Measurements from ENCODE around the gene C1QTNF2.
"Not testable (repeated sequence)": the region's sequence is repeated elsewhere in the genome, so short reads cannot be mapped to it uniquely, and the experiment has no call there.

The C1QTNF2 gene

DNA sequence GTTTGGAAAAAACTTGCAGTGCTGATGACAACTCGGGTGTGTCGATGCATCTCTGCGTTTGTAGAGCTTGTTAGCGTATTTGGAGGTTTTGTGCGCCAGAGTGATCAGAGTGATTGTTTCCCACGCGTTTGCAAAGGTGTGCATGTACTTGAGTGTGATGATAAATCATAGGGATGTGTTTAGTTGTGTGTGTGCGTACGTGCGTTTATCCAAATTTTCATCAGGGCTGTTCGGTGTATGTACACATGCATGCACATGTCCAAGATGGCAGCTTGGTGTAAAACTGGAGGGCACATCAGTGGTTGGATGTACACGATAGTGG is 248 bp upstream of the C1QTNF2 start:
- DNase-seq, result no peak

DNA sequence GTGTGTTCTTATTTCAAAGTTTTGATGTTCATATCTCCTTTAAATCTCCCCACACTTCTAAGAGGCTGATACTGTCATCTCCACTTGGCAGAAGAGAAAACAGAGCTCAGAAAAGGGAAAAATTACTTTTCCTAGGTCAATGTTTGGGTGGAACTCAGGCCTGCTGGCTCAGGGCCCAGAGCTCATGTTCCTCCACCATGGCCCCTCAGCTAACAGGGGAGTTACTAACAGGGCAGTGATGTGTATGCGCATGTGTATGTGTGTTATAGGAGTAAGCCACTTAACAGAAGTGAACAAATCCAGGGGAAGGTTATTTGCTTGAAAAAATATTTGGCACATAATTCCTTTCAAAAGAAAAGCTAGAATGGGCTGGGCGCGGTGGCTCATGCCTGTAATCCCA is 2.5 kb downstream of the C1QTNF2 start:
- DNase-seq, result no peak

DNA sequence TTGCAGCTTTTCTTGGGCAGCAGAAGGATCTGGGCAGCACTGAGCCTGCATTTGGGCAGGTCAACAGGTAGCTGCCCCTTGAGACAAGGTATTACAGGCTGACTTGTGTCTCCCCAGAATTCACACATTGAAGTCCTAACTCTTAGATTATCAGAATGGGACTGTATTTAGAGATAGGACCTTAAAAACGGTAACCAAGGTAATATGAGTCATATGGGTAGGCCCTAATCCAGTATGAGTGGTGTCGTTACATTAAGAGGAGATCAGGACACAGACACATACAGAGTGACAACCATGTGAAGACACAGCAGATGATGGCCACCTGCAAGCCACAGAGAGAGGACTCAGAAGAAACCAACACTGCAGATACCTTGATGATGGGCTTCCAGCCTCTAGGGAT is 3.2 kb downstream of the C1QTNF2 start:
- DNase-seq, result no peak

DNA sequence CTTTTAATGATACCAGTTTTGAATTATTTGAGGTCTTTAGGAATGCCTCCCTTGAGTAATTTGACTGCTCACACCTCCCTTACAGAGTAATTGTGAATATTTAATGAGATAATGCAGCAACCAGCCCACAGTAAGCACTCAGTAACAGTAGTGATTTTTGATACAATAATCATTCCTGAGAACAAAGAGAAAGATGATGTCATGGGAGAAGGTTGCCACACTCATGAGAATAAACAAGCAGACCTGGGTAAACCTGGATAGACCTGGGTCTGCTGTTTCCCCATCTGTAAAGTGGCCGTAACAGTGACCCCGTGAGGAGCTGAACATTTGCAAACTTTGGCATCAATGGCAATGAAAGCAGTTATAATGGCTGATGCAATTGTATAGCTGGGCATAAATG is 4.2 kb downstream of the C1QTNF2 start:
- no peak for DNase-seq

DNA sequence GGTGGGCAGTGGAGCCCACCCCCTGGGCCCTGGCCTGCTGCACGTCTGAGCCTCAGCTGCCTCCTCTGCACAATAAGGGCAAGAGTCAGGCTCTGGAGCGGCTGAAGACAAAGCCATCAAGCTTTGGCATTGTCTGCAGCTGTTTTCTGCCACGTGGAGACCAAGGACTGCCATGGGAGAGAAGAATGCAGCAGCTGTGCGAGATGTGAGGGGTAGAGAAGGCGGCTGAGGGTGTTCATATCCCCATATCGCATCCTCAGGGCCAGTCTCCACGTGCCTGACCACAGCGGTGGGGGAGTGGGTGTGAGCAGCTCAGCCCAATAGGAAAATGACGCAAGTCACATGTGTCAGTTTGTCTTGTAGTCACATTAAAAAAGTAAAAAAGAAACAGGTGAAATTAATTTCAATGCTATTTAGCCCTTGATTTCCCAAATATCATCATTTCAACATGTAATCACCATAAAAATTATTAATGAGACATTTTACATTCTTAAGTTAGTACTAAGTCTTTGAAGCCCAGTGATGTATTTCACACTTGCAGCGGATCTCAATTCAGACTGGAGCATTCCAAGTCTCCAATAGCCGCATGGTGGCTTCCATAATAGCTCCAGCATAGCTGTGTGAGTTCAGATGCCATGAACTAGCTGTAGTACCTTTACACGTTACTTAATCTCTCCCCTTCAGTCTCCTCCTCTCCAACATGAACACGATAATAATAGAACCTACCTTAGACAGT is 6.6 kb downstream of the C1QTNF2 start:
- DNase-seq, result no peak

DNA sequence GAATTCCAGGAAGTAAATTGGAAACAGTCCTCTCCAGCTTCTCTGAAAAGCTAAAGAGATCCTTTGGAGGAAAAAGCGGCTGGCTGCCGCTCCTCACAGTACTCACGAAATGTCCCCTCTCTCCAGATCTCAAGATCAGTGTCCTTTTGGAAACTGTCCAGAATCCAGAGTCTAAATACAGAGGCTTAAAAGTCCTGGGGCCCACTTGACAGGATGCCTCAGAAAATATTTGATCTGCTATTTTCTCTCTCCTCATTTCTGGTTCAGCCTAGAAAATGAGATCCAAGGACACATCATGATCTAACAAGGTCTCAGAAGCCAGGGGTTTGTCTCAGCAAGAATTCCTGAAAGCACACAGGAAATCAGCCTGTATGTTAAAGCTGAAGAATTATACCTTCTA is 7.2 kb downstream of the C1QTNF2 start:
- no peak for DNase-seq

DNA sequence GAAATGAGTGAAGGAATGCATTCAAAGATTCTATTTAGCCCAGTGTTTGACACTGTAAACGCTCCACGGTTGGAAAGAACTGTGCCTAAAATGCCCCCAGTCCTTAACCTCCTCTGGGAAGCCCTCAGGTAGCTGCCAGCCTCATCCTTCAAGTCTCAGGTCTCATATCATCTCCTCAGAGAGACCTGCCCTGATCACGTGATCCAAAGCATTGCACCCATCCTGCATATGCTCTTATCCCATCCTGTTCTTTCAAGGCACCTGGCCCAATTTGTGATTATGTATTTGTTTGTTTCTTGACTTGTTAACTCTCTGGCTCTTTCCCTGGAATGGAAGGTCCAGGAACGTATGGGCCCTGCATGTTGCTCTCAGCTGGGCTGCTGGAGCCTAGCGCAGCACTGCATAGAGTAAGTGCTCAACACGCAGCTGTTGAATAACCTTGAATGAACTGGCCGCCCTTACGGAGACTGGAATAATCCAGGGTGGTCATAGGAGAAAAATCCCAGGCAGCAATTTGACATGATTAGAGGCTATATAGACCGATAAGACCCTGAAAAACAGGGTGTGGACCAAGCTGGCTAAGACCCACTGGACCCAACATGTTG is 8.7 kb downstream of the C1QTNF2 start:
- no peak for DNase-seq

DNA sequence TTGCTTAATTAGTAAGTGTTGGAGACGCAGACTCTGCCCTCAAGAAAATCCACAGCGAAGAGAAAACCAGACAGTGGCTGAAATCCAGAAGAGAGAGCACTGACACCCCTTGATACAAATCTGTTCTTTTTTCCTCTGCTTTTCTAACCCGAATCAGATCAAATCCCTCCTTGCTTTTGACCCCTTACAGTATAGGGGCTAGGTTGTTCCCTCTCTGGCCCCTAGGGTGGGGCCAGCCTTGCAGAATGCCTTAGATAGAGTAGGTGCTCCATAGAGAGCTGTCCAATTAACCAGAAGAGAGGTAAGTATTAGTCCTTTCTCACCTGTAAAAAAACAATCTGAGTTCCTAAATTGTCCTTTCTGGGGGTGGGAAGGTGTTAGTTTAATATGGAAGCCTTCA is 10.1 kb downstream of the C1QTNF2 start:
- DNase-seq, result no peak

DNA sequence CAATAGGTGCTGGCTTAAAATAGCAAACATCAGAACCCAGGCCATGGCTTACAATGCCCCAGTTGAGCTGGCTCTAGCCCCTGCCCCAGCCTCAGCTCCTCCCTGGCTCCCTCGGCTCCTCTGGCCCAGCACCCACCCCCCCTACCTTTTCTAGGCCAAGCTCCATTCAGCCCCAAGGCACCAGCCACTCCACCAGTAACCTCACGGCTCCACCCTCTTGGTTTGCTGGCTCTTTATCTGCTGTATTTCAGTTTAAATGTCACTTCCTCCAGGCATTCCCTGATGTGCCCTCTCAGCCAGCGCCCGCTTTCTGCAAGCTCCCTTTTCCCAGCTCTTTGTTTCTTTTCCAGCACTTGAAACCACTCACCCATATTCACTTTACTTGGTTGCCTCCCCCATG is 10.6 kb downstream of the C1QTNF2 start:
- DNase-seq, result no peak

DNA sequence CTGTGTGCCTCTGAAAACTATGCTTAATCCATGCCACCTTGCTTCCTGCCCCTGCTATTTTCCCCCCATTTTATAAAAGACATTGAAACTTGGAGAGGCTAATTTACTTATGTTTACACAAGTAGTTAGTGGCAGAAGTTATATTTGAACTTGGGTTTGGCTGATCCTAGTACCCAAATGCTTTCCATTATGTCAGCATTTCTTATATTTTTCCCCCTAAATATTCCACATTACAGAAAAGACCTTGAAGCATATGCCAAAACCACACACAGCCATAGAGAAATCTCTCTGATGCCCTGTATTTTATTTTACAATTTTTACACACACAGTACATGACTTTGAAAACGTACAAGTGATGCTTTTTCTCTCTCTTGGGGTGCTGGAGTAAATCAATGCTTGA is 11.2 kb downstream of the C1QTNF2 start:
- no peak for DNase-seq

DNA sequence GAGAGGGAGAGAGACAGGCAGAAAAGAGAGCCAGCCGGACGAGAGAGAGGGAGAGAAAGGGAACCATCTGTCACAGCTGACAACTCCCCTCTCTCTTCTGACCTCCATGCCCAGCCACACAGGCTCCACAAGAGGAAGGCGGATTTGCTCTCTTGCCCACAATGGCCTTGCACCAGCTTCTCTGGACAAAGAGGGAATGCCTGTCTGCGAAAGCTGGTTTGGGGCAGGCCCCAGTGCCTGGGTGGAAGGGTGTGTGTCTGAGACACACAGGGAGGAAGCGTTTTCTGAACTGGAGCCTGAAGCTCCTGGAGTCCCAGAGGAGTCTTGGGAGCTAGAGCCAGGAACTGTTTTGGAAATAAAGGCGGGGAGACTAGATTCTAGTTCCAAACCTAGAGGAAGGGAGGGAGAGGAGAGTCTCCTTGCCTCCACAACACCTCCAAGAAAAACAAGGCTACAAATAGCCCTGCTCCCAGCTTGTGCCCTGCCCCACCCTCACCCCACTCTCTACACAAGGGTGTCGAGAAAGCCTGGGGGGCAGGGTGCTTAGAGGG is 12.5 kb downstream of the C1QTNF2 start:
- DNase-seq, result no peak

DNA sequence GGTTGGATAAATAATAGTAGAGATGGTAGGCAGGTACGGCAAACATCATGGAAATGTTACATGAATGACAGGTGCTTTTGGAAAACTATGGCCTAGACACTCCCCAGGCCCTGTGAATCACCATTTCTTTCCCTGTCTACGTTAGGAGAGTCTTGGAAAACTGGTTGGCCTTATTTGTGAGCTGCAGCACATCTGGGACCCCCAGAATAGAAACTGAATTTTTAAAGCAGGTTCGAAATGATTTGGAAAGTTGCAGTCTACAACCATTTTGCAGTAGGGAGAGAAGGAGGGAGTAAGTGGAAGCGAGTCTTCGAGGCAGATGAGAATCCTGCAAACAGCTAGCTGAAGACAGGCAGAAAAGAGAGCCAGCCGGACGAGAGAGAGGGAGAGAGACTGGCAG is 13.0 kb downstream of the C1QTNF2 start:
- DNase-seq, result no peak

DNA sequence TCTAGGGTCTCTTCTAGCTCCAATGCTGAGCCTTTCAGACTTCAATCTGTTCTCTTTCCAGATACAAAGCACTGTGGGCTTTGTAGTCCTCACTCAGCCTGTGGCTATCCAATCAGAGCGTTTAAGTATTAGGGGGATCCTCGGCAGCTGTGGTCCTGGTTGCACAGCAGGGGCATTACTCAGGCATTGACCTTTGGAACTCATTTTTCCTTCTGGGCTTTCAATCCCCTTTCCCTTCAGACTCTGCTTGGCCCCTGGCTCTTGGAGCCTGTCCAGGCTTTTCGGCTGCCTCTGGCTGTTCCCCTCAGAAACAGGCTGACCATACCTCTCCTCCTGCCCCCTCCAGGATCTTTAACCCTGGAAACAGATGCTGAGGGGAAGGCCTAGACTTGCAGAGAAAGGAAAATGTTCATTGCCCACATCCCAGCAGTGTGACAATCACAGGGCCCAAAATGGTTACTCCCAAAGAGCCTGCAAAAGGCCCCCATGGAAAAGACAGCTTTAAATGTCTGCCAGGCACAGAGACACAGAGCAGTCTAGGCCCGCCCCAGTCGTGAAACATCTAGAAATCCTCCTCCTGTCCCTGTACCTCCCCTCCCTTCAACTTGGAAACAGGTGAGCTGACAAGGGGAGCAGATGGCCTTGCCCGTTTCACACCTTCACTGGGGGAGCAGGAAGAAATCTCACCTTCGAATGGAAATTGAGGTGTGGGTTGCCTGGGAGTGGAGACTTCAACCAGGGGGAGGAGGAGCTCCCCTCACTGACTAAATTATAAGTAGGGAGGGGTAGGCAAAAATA is 13.7 kb downstream of the C1QTNF2 start:
- no peak for DNase-seq

DNA sequence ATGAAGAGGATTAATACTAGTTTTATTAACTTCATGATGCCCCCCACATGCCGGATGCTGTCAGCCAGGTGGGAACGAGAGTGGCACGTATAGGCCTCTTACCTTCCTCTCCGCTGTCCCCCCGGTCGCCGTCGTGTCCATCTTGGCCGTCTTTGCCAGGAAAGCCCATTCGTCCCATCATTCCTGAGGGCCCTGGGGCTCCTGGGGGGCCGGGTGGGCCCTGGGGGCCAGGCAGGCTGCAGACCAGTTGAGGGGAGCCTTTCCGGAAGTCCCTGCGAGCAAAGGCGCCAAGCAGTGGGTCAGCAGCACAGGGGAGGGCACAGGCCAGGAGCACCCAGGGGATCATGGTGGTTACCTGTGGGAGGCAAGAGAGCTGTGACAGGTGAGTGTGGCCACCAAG is 15.8 kb downstream of the C1QTNF2 start:
- DNase-seq, result no peak

DNA sequence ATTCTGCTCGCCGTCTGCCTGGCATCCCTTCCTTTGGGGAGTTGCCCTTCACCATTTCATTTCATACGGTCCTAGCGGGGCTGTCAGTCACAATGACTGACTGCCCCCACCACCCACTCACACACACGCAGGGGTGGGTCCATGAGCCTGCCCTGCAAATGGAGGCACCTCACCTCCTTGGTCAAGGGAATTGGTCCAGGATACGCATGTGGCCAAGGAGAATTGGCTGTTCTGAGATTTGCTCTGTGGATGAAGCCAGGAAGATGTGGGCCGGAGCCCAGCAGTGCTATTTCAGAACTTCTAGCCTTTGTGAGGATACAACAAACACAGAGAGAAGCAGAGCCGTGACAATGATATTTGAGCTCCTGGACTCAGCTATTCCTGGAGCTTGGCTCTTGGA is 17.0 kb downstream of the C1QTNF2 start:
- DNase-seq, result no peak

DNA sequence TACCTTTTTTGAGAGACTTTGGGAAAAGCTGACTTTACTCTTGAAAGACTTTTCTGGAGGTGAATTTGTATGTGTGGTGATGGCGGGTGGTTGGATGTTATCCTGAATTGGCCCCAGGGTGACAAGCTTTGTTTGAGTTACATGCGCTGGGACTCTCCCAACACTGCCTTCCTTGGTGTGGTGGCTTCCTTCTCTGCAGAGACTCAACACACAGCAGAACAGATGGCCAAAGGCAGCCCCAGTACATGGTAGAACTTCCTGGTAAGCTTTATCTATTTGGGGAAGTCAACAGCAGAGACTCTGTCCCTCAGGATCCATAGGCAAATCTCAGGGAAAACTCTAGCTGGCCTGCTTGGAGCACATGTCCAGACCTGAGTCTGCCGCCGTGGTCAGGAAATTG is 18.1 kb downstream of the C1QTNF2 start:
- no peak for DNase-seq

DNA sequence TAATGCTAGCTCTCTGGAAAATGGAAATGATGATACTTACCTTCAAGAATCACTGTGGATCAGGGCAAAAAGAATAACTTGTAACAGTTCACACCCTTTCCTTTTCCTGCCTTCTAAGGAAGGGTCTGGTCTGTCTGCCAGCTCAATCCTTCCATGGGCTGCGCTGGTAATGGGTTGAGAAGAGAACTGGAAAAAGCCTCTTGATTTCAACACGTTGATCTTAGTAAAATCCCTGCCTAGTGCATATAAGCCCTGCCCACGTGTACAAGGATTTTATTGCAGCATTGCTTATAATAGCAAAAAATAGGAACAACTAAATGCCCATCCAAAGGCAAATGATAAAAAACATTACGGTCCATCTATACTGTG is 20.5 kb downstream of the C1QTNF2 start:
- no peak for DNase-seq

DNA sequence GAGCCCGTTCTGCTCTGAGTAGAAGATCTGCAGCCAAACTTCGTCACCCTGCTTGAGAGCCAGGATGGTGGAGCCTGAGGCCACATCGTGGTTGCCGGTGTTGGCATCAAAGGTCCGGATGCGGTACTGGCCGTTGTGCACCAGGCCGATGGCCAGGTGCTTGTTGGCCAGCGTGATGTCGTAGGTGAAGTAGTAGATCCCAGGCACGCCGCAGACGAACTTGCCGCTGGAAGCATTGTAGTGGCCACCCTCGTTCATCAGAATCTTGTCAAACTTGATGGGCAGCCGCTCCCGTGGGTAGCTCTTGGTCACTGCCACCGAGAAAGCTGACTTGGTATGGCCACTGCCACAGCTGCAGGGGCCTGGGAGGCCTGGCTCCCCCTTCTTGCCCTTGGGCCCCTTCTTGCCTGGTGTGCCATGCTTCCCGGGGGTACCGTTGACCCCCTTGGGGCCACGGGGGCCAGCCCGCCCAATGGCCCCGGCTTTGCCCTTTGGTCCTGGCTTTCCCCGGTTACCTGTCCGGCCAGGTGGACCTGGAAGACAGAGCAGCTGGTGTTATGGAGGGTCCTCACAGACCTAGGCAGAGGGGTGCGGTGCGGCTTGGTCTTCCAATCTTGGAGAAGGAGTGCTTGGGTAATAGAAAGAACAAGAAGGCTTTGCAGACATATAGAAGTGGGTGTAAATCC is 21.0 kb downstream of the C1QTNF2 start:
- DNase-seq, result no peak

DNA sequence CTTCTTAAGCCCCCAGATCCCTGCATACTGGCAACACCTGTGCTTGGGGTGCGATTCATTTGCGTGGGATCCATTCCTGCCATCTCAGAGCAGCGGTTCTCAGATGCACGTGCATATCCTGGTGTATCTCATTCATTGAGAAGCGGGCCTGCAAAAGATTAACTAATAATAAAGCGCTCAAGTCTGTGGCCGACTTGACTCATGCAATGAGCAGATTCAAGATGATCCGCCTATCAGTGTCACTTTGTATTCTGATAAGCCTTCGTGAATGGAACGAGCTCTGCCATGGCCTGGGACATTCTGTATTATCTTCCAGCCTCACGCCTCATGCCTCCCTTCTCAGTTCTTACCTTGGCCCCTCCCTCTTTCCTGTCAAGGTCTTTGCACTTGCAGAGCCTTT is 22.3 kb downstream of the C1QTNF2 start:
- DNase-seq, result no peak

DNA sequence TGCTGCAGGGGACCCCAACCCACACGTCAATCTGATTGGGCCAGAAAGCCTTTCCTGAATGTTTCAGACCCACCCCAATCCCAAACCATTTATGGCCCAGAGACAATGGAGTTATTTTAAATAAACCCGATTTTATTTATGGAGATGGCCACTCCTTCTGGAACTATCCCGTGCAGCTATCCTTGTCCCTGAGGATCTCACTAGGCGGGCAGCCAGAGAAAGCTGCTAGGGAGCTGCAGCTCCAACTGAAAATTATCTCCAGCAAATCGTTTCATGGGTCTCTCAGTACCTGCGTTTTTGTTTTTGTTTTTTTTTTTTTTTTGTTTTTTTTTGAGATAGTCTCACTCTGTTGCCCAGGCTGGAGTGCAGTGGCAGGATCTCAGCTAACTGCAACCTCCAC is 23.0 kb downstream of the C1QTNF2 start:
- DNase-seq, result no peak

DNA sequence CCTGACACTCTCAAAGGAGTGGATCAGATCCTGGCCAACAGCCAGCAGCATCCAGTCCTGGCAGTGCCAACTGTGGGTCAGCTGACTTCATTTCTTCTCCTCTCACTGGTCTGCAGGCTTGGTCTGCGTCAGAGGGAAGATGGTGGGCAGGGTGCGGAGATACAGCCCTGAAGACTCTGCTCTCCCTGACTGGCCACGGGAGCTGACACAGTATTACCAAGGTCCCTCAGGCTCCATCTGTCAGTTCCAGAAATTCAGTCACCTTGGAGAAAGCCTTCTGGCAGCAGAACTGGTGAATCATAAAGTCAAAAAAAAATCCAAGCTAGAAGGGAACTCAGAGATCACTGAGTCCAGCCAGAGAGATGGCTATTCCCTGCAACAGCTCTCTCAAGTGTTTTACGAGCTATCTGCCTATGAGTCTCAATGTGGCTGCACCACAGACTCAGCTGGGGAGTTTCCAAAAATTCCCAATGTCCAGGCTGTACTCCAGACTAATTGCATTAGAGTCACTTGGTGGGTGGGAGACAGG is 27.9 kb downstream of the C1QTNF2 start:
- DNase-seq, result no peak

DNA sequence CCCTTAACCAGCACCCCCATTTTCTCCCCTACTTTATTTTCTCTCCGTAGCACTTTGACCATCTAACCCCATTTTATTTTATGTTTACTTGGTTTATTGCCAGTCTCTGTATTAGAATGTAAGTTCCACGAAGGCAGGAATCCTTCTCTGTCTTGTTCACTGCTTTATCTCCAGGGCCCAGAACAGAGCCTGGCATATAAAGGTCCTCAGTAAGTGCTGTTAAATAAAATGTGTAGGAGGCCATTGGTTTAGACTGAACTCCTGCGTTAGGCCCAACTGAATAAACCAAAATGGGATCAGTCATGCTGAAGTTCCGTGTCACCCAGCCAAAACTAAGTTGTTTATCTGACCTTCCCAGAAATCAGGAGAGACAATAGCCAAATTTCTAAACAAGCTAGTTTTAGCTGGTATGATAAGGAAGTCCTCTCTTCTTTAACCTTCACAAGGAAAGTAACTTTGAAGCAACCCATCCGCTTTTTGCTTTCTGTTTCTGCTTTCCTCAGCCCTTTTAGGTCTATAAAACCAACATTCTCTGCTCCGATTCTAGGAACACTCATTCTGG is 29.0 kb downstream of the C1QTNF2 start:
- DNase-seq, result no peak

DNA sequence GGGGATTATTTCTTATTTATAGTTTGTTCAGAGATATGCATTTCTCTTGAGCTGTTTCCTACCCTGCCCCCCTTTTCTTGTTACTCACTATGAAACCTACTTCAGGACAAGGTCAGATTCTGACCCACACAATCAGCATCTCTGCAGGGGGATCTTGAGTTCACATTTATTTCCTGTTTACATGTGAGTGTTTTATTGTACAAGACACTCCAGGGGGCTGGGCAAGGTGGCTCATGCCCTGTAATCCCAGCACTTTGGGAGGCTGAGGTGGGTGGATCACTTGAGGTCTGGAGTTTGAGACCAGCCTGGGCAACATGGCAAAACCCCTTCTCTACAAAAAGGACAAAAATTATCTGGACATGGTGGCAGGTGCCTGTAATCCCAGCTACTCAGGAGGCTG is 29.9 kb downstream of the C1QTNF2 start:
- DNase-seq, result not testable (repeated sequence)
